ENCODE data around the gene NHS. TPM values are rescaled to one million over a fixed set of nuclear protein-coding genes. Genes with fewer than 3 reads are reported as not detected.

Gene NHS
- polyA plus RNA-seq, 2 donors = 0.78 to 1.7 TPM

- Histone ChIP-seq H3K27ac (ENCODE audit: low read depth in 2 of 2, low read length in 1 of 2) (no peak overlapping the region), H3K9me3 (ENCODE audit: control insufficient read depth in 2 of 2, insufficient read depth in 1 of 2, low read depth in 1 of 2, low read length in 1 of 2) (no peaks in the 10 kb centered on the region), H3K4me1 (ENCODE audit: control insufficient read depth in 2 of 2, insufficient read depth in 2 of 2, low read length in 1 of 2) (no peaks in the 10 kb centered on the region), H3K36me3 (ENCODE audit: control insufficient read depth in 2 of 2, insufficient read depth in 2 of 2, low read length in 1 of 2) (no peaks in the 10 kb centered on the region), H3K4me3 (ENCODE audit: low read depth in 1 of 2, low read length in 2 of 2) (no peak overlapping the region), H3K27me3 (ENCODE audit: control insufficient read depth in 1 of 2, insufficient read depth in 2 of 2, low read length in 2 of 2) (no peaks in the 10 kb centered on the region)
- WGBS, 2 donors = 63 to 84% methylated on average over 5 of the region's 5 CpGs
Measured at GRCh38 chrX:17692709-17693346, 317.8 kb downstream of the NHS start.

DNA sequence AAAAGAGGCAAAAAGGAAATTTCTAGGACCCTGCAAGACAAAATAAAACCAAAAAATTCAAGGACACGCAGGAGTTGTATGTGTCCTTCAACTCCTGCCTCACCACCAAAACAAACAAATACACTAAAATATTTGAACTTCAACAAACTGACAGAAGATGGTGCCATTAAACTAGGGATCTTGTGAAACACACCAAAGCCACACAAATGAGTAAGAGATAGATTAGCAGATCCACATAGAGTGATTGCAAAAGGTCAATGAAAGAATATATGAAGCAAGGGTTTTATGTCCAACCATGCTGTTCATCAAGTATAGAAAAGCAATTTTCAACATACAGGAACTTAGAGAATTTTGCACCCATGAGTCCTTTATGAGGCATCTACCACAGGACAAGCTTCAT, 322.2 kb downstream of the NHS start:
- Histone ChIP-seq H3K27ac (ENCODE audit: low read depth in 2 of 2, low read length in 1 of 2) (no peak overlapping the region), H3K4me3 (ENCODE audit: low read depth in 1 of 2, low read length in 2 of 2) (no peak overlapping the region), H3K36me3 (ENCODE audit: control insufficient read depth in 2 of 2, insufficient read depth in 2 of 2, low read length in 1 of 2) (no peaks in the 10 kb centered on the region), H3K4me1 (ENCODE audit: control insufficient read depth in 2 of 2, insufficient read depth in 2 of 2, low read length in 1 of 2) (no peaks in the 10 kb centered on the region), H3K27me3 (ENCODE audit: control insufficient read depth in 1 of 2, insufficient read depth in 2 of 2, low read length in 2 of 2) (no peaks in the 10 kb centered on the region), H3K9me3 (ENCODE audit: control insufficient read depth in 2 of 2, insufficient read depth in 1 of 2, low read depth in 1 of 2, low read length in 1 of 2) (no peaks in the 10 kb centered on the region)
- WGBS, 2 donors = 57 to 90% methylated on average over 1 of the region's 1 CpG

- no peaks in the 10 kb centered on the region for H3K27me3 ChIP-seq (ENCODE audit: control insufficient read depth in 1 of 2, insufficient read depth in 2 of 2, low read length in 2 of 2)
- 73 to 80% methylated on average over 1 of the region's 1 CpG for WGBS, 2 donors
- H3K36me3 ChIP-seq (ENCODE audit: control insufficient read depth in 2 of 2, insufficient read depth in 2 of 2, low read length in 1 of 2) = no peaks in the 10 kb centered on the region
Measured at GRCh38 chrX:17700976-17701375, 326.0 kb downstream of the NHS start.

GRCh38 chrX:17703201-17703600, 328.2 kb downstream of the NHS start:
- Histone ChIP-seq H3K4me1 (ENCODE audit: control insufficient read depth in 2 of 2, insufficient read depth in 2 of 2, low read length in 1 of 2) (no peaks in the 10 kb centered on the region), H3K27ac (ENCODE audit: low read depth in 2 of 2, low read length in 1 of 2) (no peak overlapping the region), H3K27me3 (ENCODE audit: control insufficient read depth in 1 of 2, insufficient read depth in 2 of 2, low read length in 2 of 2) (no peaks in the 10 kb centered on the region), H3K4me3 (ENCODE audit: low read depth in 1 of 2, low read length in 2 of 2) (no peak overlapping the region), H3K9me3 (ENCODE audit: control insufficient read depth in 2 of 2, insufficient read depth in 1 of 2, low read depth in 1 of 2, low read length in 1 of 2) (no peaks in the 10 kb centered on the region), H3K36me3 (ENCODE audit: control insufficient read depth in 2 of 2, insufficient read depth in 2 of 2, low read length in 1 of 2) (no peaks in the 10 kb centered on the region)
- 78 to 87% methylated on average over 2 of the region's 2 CpGs for WGBS, 2 donors

More at GRCh38 chrX:17700976-17701375, 326.0 kb downstream of the NHS start:
- H3K4me3 ChIP-seq (ENCODE audit: low read depth in 1 of 2, low read length in 2 of 2) = no peak overlapping the region
- no peak overlapping the region for H3K27ac ChIP-seq (ENCODE audit: low read depth in 2 of 2, low read length in 1 of 2)
- no peaks in the 10 kb centered on the region for H3K9me3 ChIP-seq (ENCODE audit: control insufficient read depth in 2 of 2, insufficient read depth in 1 of 2, low read depth in 1 of 2, low read length in 1 of 2)
- no peaks in the 10 kb centered on the region for H3K4me1 ChIP-seq (ENCODE audit: control insufficient read depth in 2 of 2, insufficient read depth in 2 of 2, low read length in 1 of 2)

GRCh38 chrX:17705211-17705610, 330.2 kb downstream of the NHS start:
- H3K9me3 ChIP-seq (ENCODE audit: control insufficient read depth in 2 of 2, insufficient read depth in 1 of 2, low read depth in 1 of 2, low read length in 1 of 2) = no peaks in the 10 kb centered on the region
- no peaks in the 10 kb centered on the region for H3K36me3 ChIP-seq (ENCODE audit: control insufficient read depth in 2 of 2, insufficient read depth in 2 of 2, low read length in 1 of 2)
- 77 to 90% methylated on average over 2 of the region's 2 CpGs for WGBS, 2 donors
- no peaks in the 10 kb centered on the region for H3K4me1 ChIP-seq (ENCODE audit: control insufficient read depth in 2 of 2, insufficient read depth in 2 of 2, low read length in 1 of 2)
- H3K27ac ChIP-seq (ENCODE audit: low read depth in 2 of 2, low read length in 1 of 2) = no peak overlapping the region
- H3K27me3 ChIP-seq (ENCODE audit: control insufficient read depth in 1 of 2, insufficient read depth in 2 of 2, low read length in 2 of 2) = no peaks in the 10 kb centered on the region
- H3K4me3 ChIP-seq (ENCODE audit: low read depth in 1 of 2, low read length in 2 of 2) = no peak overlapping the region

DNA sequence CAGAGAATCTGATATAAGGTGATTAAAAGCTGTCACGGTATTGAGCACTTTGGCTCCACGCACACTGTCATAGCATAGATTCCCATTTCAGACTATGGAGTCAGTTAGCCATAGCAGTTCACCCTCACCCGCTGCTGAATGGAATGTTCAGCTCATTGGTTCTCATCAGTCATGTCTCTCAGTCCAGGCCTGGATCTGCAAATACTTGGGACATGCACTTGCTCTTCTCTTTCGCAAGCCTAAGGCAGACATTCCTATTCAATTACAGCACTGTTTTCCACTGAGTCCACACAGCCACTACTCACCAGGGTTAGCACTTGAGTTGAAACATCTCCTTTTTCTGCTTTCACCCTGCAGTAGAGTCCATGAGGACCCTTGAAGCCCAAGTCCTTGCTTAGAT, 331.7 kb downstream of the NHS start:
- H3K4me3 ChIP-seq (ENCODE audit: low read depth in 1 of 2, low read length in 2 of 2) = no peak overlapping the region
- 77 to 87% methylated on average over 4 of the region's 4 CpGs for WGBS, 2 donors
- H3K27ac ChIP-seq (ENCODE audit: low read depth in 2 of 2, low read length in 1 of 2) = no peak overlapping the region
- no peaks in the 10 kb centered on the region for H3K9me3 ChIP-seq (ENCODE audit: control insufficient read depth in 2 of 2, insufficient read depth in 1 of 2, low read depth in 1 of 2, low read length in 1 of 2)
- H3K36me3 ChIP-seq (ENCODE audit: control insufficient read depth in 2 of 2, insufficient read depth in 2 of 2, low read length in 1 of 2) = no peaks in the 10 kb centered on the region
- no peaks in the 10 kb centered on the region for H3K4me1 ChIP-seq (ENCODE audit: control insufficient read depth in 2 of 2, insufficient read depth in 2 of 2, low read length in 1 of 2)
- H3K27me3 ChIP-seq (ENCODE audit: control insufficient read depth in 1 of 2, insufficient read depth in 2 of 2, low read length in 2 of 2) = no peaks in the 10 kb centered on the region

DNA sequence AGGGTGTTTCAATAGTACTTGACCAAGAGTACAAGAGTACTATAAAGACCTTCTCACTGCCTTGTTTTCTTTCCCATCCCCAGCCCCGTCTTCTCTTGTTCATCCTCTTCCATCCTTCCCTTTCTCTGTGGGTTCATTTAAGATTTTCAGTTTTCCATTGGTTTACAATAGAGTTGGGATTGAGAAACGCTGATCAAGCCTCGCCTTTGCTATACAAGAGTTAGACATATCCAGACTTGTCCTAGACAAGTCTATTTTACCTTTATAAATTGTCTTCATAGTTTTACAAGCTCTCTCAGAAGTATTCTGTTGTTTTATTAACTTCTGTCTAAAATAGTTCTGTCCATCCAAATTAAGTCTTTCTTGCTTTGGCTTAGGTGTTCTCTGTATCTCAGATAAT, 332.7 kb downstream of the NHS start:
- 54 to 59% methylated on average over 3 of the region's 3 CpGs for WGBS, 2 donors
- no peaks in the 10 kb centered on the region for H3K4me1 ChIP-seq (ENCODE audit: control insufficient read depth in 2 of 2, insufficient read depth in 2 of 2, low read length in 1 of 2)
- H3K9me3 ChIP-seq (ENCODE audit: control insufficient read depth in 2 of 2, insufficient read depth in 1 of 2, low read depth in 1 of 2, low read length in 1 of 2) = no peaks in the 10 kb centered on the region
- H3K27me3 ChIP-seq (ENCODE audit: control insufficient read depth in 1 of 2, insufficient read depth in 2 of 2, low read length in 2 of 2) = no peaks in the 10 kb centered on the region
- no peak overlapping the region for H3K4me3 ChIP-seq (ENCODE audit: low read depth in 1 of 2, low read length in 2 of 2)
- no peak overlapping the region for H3K27ac ChIP-seq (ENCODE audit: low read depth in 2 of 2, low read length in 1 of 2)
- no peaks in the 10 kb centered on the region for H3K36me3 ChIP-seq (ENCODE audit: control insufficient read depth in 2 of 2, insufficient read depth in 2 of 2, low read length in 1 of 2)

DNA sequence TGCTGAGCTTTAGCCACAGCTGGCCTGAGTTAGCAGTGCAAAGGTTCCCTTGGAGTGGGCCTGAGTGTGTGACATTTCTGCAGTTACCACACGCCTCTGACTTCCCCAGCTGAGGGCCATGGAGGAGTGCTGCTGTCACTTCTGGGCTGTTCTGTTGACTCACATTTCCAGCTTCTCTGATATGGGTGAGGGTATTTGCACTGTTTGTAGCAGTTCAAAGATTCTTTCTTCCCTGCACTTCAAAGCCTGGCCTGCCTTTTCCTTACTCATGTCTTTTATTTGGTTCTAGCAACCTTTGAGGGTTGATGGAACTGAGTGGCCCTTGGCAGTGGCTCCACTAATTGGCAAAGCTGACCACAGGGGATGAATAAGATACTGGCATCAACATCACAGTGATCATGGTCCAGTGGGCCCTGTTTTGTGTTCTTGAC, 335.9 kb downstream of the NHS start:
- no peaks in the 10 kb centered on the region for H3K4me1 ChIP-seq (ENCODE audit: control insufficient read depth in 2 of 2, insufficient read depth in 2 of 2, low read length in 1 of 2)
- no peaks in the 10 kb centered on the region for H3K9me3 ChIP-seq (ENCODE audit: control insufficient read depth in 2 of 2, insufficient read depth in 1 of 2, low read depth in 1 of 2, low read length in 1 of 2)
- H3K4me3 ChIP-seq (ENCODE audit: low read depth in 1 of 2, low read length in 2 of 2) = no peak overlapping the region
- no peak overlapping the region for H3K27ac ChIP-seq (ENCODE audit: low read depth in 2 of 2, low read length in 1 of 2)
- H3K36me3 ChIP-seq (ENCODE audit: control insufficient read depth in 2 of 2, insufficient read depth in 2 of 2, low read length in 1 of 2) = no peaks in the 10 kb centered on the region
- H3K27me3 ChIP-seq (ENCODE audit: control insufficient read depth in 1 of 2, insufficient read depth in 2 of 2, low read length in 2 of 2) = no peaks in the 10 kb centered on the region
- 72 to 85% methylated on average over 1 of the region's 1 CpG for WGBS, 2 donors

- Histone ChIP-seq H3K9me3 (ENCODE audit: control insufficient read depth in 2 of 2, insufficient read depth in 1 of 2, low read depth in 1 of 2, low read length in 1 of 2) (no peaks in the 10 kb centered on the region), H3K36me3 (ENCODE audit: control insufficient read depth in 2 of 2, insufficient read depth in 2 of 2, low read length in 1 of 2) (no peaks in the 10 kb centered on the region), H3K4me1 (ENCODE audit: control insufficient read depth in 2 of 2, insufficient read depth in 2 of 2, low read length in 1 of 2) (no peaks in the 10 kb centered on the region), H3K27ac (ENCODE audit: low read depth in 2 of 2, low read length in 1 of 2) (no peak overlapping the region), H3K4me3 (ENCODE audit: low read depth in 1 of 2, low read length in 2 of 2) (no peak overlapping the region), H3K27me3 (ENCODE audit: control insufficient read depth in 1 of 2, insufficient read depth in 2 of 2, low read length in 2 of 2) (no peaks in the 10 kb centered on the region)
- WGBS, 2 donors = 53 to 66% methylated on average over 2 of the region's 2 CpGs
Measured at GRCh38 chrX:17713288-17713687, 338.3 kb downstream of the NHS start.

GRCh38 chrX:17718649-17719165, 343.7 kb downstream of the NHS start:
- Histone ChIP-seq H3K27ac (ENCODE audit: low read depth in 2 of 2, low read length in 1 of 2) (no peak overlapping the region), H3K4me1 (ENCODE audit: control insufficient read depth in 2 of 2, insufficient read depth in 2 of 2, low read length in 1 of 2) (no peaks in the 10 kb centered on the region), H3K36me3 (ENCODE audit: control insufficient read depth in 2 of 2, insufficient read depth in 2 of 2, low read length in 1 of 2) (no peaks in the 10 kb centered on the region), H3K27me3 (ENCODE audit: control insufficient read depth in 1 of 2, insufficient read depth in 2 of 2, low read length in 2 of 2) (no peaks in the 10 kb centered on the region), H3K4me3 (ENCODE audit: low read depth in 1 of 2, low read length in 2 of 2) (no peak overlapping the region), H3K9me3 (ENCODE audit: control insufficient read depth in 2 of 2, insufficient read depth in 1 of 2, low read depth in 1 of 2, low read length in 1 of 2) (no peaks in the 10 kb centered on the region)
